NCI-H1436 treated with DMSO at 0.1 percent for 48 hours (cell line): ENCODE measurements around the gene CSTPP1.
"Not testable (repeated sequence)": the region's sequence is repeated elsewhere in the genome, so short reads cannot be mapped to it uniquely, and the experiment has no call there.

Source experiments
- DNase-seq: peaks from one replicate; lab custom pipeline; 2025; lab: John Stamatoyannopoulos, UW

CSTPP1 gene

GRCh38 chr11:46991391-46991790, 54.8 kb downstream of the CSTPP1 start:
- DNase-seq, result no peak

- DNase-seq, result not testable (repeated sequence)
These were observed 55.8 kb downstream of the CSTPP1 start for GRCh38 chr11:46992386-46992785.

- DNase-seq, result not testable (repeated sequence)
These were observed 61.2 kb downstream of the CSTPP1 start for GRCh38 chr11:46997796-46998195.

- no peak for DNase-seq
These were observed 62.7 kb downstream of the CSTPP1 start for GRCh38 chr11:46999217-46999616.

GRCh38 chr11:47000033-47000432, 63.5 kb downstream of the CSTPP1 start:
- no peak for DNase-seq

GRCh38 chr11:47001781-47002181, 65.2 kb downstream of the CSTPP1 start:
- DNase-seq, result no peak

GRCh38 chr11:47002390-47002789, 65.8 kb downstream of the CSTPP1 start:
- DNase-seq, result no peak

GRCh38 chr11:47003180-47003877, 66.8 kb downstream of the CSTPP1 start:
- DNase-seq, result no peak

- no peak for DNase-seq
These were observed 68.1 kb downstream of the CSTPP1 start for GRCh38 chr11:47004595-47005033.

- no peak for DNase-seq
These were observed 68.9 kb downstream of the CSTPP1 start for GRCh38 chr11:47005441-47005840.

- no peak for DNase-seq
These were observed 71.0 kb downstream of the CSTPP1 start for GRCh38 chr11:47007579-47007978.

- no peak for DNase-seq
These were observed 73.6 kb downstream of the CSTPP1 start for GRCh38 chr11:47010179-47010578.

GRCh38 chr11:47014097-47014496, 77.5 kb downstream of the CSTPP1 start:
- no peak for DNase-seq

- no peak for DNase-seq
These were observed 82.1 kb downstream of the CSTPP1 start for GRCh38 chr11:47018637-47019036.

- DNase-seq, result no peak
These were observed 84.4 kb downstream of the CSTPP1 start for GRCh38 chr11:47020793-47021526.

GRCh38 chr11:47021527-47021818, 84.9 kb downstream of the CSTPP1 start:
- no peak for DNase-seq

GRCh38 chr11:47021965-47022364, 85.4 kb downstream of the CSTPP1 start:
- DNase-seq, result no peak

- no peak for DNase-seq
These were observed 91.9 kb downstream of the CSTPP1 start for GRCh38 chr11:47028195-47029093.

GRCh38 chr11:47033439-47033838, 96.9 kb downstream of the CSTPP1 start:
- DNase-seq, result no peak

GRCh38 chr11:47034091-47034490, 97.5 kb downstream of the CSTPP1 start:
- no peak for DNase-seq

GRCh38 chr11:47035108-47035507, 98.5 kb downstream of the CSTPP1 start:
- no peak for DNase-seq

GRCh38 chr11:47044119-47044518, 107.6 kb downstream of the CSTPP1 start:
- DNase-seq, result no peak

GRCh38 chr11:47047972-47048371, 111.4 kb downstream of the CSTPP1 start:
- DNase-seq, result no peak
